Activated naive CD4-positive, alpha-beta T cell treated with Interleukin-2 at 50 U/mL for 16 hours (primary cell): ENCODE results near the gene MSLN.
"Not testable (repeated sequence)": the region's sequence is repeated elsewhere in the genome, so short reads cannot be mapped to it uniquely, and the experiment has no call there.

ENCODE experiments used
- DNase-seq: peaks from one replicate; pipeline ENCODE4 v3.0.0-alpha.2; 2020

MSLN gene

DNA sequence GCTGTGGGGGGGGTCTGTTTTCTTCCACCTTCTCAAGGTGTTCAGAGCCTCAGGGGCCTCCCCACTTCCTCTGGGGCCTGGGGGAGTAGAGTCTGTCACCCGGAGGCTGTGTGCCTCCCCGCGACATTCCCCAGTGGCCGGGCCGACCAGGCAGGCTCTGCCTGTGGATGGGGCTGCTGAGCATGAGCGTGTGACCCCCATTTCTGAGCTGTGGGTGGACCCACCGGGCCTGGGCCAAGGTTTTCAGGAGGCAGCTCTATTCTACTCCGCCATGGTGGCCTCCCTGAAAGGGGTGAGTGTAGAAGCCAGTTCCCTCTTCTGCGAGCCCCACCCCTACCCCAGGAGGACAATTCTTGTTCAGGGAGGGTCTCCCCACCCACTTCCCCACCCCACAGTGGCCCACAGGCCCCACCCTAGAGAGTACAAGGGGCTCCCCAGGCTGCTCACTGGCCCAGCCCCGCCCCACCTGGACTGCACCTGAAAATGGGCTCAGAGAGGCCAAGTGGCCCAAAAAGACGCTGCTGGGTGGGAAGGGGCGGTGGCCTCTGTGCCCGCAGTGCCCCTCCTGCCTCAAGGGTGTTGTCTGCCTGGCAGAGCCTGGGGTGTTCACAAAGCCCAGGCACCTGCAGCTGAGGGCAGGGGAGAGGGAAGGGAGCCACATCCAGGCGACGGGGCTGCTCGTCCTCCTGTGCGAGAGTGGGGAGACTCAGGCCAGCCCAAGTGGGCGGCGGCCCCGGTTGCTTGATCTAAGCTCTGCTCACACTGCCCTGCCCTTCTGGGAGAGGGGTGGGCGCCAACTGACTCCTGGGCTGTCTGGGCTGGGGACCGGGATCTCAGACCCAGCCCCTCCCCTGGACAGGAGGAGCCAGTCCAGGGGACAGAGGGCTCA, 1.3 kb downstream of the MSLN start:
- DNase-seq = no peak

DNA sequence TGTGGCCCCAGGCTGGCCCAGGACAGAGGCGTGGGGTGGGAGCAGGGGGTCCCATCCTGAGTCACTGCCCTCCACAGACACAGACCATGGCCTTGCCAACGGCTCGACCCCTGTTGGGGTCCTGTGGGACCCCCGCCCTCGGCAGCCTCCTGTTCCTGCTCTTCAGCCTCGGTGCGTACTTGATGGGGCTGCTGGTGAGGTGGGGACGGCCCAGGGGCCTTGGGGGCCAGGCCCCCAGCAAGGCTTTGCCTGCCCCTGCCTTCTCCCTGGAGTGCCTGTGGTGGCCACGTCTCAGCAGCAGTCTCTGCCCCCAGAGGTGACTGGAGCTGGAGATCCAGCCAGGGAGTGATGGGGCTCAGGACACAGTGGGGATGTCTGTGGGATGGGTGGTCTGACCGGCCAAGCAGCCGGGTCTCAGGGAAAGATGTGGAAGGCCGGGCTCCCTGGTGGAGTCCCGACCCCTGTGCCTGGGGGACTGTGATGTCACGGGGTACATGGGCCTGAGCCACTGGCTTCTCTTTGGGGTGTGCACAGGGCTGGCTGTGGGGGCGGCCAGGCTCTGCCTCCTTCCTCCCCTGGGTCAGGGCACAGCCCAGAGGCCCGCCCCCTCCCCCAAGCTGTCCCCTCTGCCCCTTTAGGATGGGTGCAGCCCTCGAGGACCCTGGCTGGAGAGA, 2.2 kb downstream of the MSLN start:
- no peak for DNase-seq

DNA sequence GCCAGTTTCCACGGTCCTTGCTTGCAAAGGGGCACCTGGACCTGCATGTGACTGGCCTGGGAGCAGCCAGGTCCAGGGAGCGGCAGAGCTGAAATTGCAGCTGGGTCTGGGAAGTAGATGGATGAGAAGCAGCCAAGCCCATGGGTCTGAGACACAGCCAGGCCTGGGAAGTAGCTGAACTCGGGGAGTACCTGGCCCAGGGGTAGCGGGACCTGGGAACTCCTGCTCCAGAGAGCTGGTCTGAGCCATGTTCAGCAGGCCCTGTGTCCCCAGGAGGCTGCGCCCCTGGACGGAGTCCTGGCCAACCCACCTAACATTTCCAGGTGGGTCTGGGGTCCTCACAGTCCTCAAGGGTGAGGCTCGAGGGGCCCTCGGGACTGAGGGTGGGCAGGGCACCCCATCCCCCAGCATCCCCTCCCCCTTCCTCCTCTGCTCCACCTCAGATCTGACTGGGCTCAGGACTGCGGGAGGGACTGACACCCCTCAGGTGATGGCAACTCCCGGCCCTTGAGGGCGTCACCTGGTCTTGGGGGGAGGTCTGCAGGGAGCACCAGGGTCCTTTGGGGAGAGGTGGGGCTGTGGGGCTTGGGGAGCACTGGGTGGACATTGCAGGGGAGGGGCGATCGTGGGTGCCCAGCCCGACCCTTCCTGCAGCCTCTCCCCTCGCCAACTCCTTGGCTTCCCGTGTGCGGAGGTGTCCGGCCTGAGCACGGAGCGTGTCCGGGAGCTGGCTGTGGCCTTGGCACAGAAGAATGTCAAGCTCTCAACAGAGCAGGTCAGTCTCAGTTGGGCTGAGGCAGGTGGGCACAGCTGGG, 3.0 kb downstream of the MSLN start:
- no peak for DNase-seq

DNA sequence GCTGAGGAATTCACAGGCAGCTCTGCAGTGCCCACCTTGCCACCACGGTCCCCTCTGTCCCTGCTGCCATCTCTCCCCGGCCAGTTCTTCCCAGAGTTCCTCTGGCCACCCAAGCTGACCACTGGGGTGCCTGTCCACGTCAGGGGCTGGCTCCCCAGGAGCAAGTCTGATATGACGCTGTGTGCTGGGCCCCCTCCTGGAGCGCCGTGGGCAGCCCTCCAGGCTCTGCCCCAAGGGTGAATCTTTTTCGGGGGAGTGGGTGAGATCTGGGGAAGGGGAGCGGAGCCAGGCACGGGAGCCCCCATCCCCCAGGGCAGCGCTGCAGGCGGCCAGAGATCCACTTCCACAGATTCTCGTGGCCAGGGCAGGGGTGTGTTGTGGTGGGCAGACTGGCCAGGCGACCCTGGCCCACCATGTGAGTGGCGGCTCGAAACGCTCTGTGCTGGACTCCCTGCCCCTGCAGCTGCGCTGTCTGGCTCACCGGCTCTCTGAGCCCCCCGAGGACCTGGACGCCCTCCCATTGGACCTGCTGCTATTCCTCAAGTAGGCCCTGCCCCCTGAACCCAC, 3.7 kb downstream of the MSLN start:
- DNase-seq = no peak

DNA sequence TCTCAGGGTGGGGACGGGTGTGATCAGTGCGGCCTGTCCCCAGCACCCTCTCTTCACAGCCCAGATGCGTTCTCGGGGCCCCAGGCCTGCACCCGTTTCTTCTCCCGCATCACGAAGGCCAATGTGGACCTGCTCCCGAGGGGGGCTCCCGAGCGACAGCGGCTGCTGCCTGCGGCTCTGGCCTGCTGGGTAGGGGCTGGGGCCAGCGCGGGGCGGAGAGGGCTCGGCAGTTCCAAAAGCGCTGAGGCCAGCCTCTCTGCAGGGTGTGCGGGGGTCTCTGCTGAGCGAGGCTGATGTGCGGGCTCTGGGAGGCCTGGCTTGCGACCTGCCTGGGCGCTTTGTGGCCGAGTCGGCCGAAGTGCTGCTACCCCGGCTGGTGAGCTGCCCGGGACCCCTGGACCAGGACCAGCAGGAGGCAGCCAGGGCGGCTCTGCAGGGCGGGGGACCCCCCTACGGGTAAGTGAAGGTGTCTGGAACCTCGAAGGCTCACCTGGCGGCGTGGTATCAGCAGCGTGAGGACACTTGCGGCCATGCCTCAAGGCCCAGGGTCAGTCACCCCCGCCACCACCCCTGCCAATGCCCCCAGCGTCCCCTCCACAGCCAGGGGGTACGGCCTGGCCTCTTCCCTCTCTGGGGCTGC, 4.4 kb downstream of the MSLN start:
- DNase-seq = no peak

DNA sequence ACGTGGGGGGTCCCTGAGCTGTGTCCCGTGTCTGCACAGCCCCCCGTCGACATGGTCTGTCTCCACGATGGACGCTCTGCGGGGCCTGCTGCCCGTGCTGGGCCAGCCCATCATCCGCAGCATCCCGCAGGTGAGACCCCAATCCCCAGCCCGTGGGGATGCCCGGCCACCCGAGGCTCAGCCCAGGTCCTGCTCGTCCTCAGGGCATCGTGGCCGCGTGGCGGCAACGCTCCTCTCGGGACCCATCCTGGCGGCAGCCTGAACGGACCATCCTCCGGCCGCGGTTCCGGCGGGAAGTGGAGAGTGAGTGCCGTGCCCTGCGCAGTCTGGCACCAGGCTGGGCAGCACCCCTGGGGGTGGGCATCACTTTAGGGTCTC, 4.9 kb downstream of the MSLN start:
- no peak for DNase-seq

DNA sequence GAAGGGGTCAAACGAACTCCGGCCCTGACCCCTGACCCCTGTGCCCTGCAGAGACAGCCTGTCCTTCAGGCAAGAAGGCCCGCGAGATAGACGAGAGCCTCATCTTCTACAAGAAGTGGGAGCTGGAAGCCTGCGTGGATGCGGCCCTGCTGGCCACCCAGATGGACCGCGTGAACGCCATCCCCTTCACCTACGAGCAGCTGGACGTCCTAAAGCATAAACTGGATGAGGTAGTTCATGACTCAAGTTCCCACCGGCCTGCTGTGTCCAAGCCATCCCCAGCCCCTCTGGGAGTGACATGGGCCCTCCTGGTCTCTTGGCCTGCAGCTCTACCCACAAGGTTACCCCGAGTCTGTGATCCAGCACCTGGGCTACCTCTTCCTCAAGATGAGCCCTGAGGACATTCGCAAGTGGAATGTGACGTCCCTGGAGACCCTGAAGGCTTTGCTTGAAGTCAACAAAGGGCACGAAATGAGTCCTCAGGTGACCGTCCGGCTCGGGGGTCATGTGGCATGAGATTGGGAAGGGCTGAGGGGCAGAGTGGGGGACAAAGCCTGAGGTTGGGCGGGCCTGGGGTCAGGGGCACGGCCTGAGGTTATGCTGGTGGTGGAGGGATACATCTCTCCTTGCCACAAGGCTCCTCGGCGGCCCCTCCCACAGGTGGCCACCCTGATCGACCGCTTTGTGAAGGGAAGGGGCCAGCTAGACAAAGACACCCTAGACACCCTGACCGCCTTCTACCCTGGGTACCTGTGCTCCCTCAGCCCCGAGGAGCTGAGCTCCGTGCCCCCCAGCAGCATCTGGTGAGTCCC, 5.7 kb downstream of the MSLN start:
- DNase-seq = no peak

DNA sequence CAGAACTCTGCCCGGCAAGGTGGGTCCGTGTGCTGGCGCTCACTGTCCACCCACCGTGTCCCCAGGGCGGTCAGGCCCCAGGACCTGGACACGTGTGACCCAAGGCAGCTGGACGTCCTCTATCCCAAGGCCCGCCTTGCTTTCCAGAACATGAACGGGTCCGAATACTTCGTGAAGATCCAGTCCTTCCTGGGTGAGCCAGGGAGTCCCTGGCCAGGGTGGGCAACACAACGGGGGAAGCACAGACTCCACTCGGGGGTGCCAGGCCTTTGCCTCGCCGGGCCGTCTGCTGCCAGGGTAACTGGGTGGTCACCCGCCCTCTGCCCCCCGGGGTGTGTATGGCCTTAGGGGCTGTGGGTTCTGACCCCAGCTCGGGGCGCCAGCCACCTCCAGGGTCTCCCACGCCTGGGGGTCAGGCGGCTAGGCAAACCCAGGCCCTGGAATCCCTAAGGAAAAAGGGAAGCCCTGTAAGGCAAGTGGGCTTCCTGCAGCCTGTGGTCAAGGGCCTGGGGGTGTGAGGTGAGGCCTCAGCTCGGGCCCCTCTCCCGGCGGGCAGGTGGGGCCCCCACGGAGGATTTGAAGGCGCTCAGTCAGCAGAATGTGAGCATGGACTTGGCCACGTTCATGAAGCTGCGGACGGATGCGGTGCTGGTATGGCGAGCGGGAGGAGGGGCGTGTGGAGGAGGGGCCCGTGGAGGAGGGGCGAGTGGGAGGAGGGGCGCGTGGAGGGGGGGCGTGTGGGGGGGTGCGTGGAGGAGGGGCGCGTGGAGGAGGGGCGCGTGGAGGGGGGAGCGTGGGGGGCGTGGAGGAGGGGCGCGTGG, 6.5 kb downstream of the MSLN start:
- DNase-seq = no peak

DNA sequence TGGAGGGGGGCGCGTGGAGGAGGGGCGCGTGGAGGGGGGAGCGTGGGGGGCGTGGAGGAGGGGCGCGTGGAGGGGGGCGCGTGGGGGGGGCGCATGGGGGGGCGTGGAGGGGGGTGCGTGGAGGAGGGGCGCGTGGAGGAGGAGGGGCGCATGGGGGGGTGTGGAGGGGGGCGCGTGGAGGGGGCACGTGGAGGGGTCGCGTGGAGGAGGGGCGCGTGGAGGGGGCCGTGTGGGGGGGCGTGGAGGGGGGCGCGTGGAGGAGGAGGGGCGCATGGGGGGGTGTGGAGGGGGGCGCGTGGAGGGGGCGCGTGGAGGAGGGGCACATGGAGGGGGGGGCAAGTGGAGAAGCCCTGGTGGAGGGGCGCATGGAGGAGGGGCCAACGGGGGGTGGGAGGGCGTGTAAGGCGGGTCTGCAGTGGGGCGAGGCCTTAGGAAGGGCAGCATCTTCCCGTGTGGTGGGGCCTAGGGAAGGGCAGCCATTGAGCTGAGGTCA, 7.3 kb downstream of the MSLN start:
- no peak for DNase-seq

DNA sequence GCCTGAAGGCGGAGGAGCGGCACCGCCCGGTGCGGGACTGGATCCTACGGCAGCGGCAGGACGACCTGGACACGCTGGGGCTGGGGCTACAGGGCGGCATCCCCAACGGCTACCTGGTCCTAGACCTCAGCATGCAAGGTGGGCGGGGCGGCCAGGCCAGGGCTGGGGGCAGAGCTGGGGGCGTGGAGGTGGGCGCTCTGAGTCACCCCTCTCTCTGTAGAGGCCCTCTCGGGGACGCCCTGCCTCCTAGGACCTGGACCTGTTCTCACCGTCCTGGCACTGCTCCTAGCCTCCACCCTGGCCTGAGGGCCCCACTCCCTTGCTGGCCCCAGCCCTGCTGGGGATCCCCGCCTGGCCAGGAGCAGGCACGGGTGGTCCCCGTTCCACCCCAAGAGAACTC, 7.9 kb downstream of the MSLN start:
- DNase-seq = no peak

DNA sequence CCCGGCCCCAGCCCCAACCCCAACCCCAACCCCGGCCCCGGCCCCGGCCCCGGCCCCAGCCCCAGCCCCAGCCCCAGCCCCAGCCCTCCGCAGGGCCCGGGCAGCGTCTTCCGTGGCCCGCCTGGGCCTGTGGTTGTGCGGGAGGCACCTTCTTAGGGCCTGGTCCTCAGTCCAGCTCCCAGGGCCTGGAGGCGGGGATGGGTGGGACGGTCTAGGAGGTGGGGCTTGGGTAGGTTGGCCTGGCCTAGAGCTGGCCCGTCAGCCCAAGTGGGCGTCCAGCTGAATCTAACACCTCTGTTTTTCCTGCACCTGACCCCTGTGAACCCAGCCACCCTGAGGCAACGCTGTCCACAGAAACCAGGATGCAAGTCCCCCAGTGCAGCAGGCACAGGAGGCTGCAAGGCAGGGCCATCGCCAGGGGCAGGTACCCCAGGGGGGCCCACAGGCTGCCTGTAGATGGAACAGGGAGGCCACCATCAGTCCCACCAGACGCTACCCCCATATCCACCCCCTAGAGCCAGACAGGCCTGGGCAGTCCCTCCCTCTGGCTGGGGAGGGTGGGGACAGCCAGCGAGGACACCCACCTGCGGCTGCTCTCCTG, 8.8 kb downstream of the MSLN start:
- no peak for DNase-seq

DNA sequence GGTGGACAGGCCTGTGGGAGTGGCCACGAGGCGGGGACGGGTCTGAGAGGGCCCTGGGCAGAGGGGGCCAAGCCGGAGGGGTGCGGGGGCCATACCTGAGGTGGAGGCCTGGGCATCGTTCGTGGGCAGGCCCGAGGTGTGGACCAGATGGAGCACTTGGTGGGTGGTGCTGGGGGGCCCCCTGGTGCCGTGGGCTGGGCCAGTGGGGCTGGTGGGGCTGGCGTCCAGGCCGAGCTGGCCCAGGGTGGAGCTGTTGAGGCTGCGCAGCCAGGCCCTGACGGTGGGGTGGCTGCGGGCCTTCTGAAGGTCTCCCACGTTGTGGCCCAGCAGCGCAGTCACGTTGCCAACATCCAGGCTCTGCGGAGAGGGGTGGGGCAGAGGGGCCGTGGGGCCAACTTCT, 9.4 kb downstream of the MSLN start:
- no peak for DNase-seq

DNA sequence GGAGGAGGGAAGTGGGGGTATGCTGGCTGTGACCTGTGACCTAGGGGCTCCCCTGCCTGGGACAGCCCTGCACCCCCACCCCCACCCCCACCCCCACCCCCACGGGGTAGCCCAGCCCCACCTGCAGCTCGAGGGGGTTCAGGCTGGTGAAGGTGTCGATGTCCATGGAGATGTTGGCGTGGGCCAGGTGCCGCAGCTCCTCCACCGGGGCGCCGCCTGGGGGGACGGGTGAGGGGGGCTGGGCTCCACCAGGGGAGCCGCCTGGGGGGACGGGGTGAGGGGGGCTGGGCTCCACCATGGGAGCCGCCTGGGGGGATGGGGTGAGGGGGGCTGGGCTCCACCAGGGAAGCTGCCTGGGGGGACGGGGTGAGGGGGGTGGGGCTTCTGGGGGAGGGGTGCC, 9.9 kb downstream of the MSLN start:
- no peak for DNase-seq

DNA sequence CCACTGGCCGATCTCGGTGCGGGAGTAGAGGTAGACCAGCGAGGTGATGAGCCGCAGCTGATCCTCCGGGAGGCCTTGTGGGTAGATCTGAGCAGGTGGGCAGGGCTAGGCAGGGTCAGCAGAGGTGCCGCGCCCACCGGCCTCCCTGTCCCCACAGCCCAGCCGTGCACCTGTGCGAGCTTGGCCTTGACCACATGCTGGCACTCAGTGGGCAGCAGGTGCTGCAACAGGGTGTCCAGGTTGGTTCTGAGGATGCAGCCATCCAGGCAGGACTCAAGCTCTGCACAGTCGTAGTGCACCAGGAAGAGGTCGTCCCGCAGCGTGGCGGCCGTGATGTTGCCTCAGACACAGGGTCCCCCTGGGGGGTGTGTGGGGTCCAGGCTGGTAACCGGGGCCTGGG, 12.4 kb downstream of the MSLN start:
- DNase-seq = no peak

DNA sequence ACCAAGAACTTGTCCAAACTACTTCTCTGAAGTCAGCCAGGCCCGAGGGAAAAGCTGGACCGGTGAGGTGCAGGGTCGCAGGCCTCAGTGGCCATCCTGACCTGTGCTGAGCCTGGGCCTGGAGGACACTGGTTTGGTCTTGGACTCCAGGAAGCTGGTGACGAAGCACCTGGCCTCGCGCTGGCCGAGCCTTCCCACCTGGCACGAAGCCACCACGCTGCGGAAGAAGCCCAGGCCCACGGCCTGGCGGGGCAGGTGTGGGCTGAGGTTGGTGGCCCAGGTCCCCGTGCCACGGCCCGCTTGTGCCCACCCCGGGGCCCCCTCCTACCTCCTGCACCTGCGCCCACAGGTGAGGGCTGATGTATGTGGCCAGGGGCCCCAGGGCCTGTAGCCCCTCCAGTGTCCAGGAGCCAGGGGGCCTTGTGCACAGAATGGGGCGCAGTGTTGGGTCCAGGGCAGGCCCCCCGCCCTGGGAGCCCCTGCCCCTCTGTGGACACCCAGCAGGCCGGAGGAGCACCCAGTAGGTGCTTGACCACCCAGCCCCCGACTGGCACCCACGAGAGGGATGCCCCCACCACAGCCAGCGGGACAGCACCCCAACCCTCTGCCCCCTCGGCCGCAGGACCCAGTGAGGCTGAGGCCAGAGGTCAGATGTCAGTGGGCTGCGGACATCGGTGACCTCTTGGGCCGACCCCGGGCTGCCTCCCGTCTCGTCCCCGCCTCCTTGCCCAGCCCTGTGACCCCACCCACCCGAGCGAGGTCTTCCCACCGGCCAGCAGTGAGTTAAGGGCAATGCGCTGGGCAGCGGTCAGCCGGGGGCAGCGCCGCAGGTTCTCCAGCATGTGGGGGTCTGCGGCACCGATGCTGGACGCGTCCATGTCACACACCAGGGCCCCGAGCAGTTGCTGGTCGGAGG, 13.8 kb downstream of the MSLN start:
- DNase-seq = no peak

DNA sequence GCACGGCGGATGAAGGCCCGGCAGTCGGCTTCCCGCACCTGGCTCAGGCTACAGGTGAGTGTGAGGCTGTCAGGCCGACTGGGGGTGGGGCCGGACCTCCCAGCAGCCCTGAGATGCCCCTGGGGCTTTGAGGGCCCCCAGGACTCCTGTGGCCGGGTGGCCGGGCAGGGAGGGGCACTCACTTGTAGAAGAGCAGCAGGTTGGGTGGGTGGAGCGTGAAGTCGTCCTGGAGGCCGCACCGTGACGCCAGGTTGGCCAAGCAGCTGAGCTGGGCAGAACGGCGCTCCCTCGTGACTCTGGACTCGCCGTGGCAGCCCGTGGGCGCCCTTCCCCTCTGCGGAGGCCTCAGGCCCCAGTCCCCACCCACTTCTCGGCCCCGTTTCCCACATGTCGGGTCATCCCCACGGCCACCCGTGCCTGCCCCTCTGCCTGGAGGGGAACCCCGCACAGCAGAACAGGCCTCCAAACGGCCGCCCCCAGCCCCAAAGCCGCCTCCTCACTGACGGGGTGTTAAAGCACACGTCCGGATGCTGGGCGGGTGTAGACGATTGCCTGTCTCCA, 14.8 kb downstream of the MSLN start:
- DNase-seq = no peak

DNA sequence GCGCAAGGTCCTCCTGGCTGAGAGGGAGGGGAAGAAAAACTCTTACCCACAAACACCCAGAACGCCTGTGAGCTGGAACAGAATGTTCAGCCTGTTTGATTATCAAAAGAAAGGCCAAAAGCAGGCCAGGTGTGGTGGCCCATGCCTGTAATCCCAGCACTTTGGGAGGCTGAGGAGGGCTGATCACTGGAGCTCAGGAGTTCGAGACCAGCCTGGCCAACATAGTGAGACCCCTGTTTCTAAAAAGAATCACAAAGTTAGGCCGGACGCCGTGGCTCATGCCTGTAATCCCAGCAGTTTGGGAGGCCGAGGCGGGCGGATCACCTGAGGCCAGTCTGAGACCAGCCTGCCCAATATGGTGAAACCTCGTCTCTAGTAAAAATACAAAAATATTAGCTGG, 15.8 kb downstream of the MSLN start:
- not testable (repeated sequence) for DNase-seq

DNA sequence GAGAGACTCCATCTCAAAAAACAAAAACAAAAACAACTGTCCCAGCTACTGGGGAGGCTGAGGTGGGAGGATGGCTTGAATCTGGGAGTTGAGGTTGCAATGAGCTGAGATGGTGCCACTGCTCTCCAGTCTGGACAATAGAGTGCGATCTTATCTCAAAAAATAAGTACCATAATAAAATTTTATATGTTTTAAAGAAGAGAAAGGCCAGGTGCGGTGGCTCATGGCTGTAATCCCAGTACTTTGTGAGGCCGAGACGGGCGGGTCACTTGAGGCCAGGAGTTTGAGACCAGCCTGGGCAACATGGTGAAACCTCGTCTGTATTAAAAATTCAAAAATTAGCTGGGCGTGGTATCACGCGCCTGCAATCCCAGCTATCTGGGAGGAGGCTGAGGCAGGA, 16.3 kb downstream of the MSLN start:
- DNase-seq = no peak

DNA sequence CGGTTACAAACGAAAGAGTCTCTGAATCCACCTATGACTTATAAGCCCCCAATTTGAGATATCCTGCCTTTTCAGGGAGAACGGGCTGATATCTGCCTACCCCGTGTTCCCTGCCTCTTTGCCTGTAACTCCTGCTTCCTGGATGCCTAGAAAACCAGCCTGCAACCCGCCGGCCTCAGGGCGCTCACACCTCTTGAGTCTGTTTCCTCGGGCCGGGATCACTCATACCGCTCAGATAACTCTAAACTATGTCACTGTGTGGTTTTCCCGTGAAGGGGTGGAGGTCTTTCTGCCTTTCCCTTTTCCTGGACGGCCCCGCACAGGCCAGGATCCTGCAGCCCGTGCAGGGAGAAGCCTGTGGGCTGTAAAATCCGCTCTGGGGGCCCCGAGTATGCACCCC, 17.3 kb downstream of the MSLN start:
- no peak for DNase-seq
